ENCODE measurements around the gene SRA1.
A peak's percentile ranks its signal among the peaks of the same experiment; 100 is the strongest.

Gene SRA1

DNA sequence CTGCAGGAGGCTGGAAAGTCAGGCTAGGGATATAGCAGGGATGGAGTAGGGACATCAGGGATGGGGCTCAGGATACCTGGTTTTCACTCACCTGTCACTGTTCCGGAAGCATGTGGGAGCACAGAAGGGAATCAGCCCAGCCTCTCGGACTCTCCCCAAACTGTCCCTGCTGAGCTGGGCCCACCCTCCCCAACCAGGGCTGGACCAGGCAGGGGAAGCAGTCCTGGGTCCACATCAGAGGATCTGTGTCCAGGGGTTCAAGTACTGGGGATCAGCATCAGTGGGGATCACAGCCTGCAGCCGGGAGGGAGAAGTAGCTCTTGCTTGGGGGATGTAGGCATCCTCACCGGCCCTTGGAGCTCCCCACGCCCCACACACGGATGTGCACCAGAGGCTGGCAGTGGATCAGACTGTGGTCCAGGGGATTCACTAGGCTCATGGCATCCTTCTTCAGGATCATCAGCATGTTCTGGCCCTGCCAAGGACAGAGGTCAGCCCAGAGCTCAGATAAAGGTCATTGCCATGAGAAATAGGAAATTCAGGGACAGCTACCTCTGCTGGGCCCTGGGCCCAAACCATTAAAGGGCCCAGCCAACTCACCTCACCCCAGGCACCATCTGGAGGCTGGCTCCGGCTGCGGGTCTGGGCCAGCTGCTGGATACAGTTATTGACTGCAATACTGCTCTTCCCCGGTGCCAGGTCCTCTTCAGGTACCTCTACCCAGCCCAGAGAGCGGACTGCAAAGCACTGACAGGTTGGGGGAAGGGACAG, 4.7 kb upstream of the SRA1 start (continued):
- TF ChIP-seq, protein P1, sequence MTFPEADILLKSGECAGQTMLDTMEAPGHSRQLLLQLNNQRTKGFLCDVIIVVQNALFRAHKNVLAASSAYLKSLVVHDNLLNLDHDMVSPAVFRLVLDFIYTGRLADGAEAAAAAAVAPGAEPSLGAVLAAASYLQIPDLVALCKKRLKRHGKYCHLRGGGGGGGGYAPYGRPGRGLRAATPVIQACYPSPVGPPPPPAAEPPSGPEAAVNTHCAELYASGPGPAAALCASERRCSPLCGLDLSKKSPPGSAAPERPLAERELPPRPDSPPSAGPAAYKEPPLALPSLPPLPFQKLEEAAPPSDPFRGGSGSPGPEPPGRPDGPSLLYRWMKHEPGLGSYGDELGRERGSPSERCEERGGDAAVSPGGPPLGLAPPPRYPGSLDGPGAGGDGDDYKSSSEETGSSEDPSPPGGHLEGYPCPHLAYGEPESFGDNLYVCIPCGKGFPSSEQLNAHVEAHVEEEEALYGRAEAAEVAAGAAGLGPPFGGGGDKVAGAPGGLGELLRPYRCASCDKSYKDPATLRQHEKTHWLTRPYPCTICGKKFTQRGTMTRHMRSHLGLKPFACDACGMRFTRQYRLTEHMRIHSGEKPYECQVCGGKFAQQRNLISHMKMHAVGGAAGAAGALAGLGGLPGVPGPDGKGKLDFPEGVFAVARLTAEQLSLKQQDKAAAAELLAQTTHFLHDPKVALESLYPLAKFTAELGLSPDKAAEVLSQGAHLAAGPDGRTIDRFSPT (tag by site-specific recombination; IDR thresholded peaks at IDR 0.05) = no peak
- TF ChIP-seq GLIS2 (tag by site-specific recombination; IDR thresholded peaks at IDR 0.05) = no peak
- TF ChIP-seq ZNF830 (tag by site-specific recombination; IDR thresholded peaks at IDR 0.05; ENCODE audit: low read depth) = no peak
- no peak for TF ChIP-seq ZNF157 (tag by site-specific recombination; IDR thresholded peaks at IDR 0.05)
- TF ChIP-seq ZNF37A (tag by site-specific recombination; IDR thresholded peaks at IDR 0.05) = no peak
- no peak for TF ChIP-seq ZNF660 (tag by site-specific recombination; IDR thresholded peaks at IDR 0.05)

DNA sequence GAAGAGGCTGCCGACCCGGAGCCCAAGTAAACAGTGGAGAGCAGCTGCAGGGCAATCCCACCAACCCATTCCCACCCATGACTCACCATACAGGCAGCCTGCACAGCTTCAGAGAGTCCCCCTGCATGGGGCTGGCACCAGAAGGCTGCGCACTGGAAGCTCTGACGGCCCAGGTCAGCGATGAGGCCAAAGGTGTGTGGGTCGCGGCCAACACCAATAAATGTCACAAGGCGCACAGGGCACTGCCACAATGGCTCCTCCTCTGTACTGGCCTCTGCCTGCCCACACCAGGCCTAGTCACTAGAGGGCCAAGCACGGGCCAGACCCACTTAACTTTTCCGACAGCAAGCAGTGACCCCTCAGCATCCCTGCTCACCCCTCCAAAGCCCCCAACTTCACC, 3.0 kb upstream of the SRA1 start:
- Histone ChIP-seq H3K4me1 (ENCODE audit: control insufficient read depth, insufficient read depth, low read length) (0 out of 2 replicates have a peak, but pooled peaks cover 7% of the 10 kb centered on the region), H3K4me3 (ENCODE audit: low read depth, low read length) (no peak overlapping the region), H3K36me3 (ENCODE audit: control insufficient read depth in 2 of 2, insufficient read depth in 1 of 2, low read length in 2 of 2) (peaks cover 0 to 42% of the 10 kb centered on the region in 2 experiments; a peak in 2 of 3 replicates), H3K9me3 (ENCODE audit: control insufficient read depth, insufficient read depth, low read depth, low read length) (no peaks in the 10 kb centered on the region), H3K27ac (ENCODE audit: extremely low read depth, low read depth, low read length) (no peak overlapping the region)
- CTCF ChIA-PET = interaction anchor here (0.6 to 1.0 kb wide), 2 partner anchors 75 to 175 kb away, joined by 3 read pairs; no protein-coding TSS in a partner anchor
- TF ChIP-seq ZNF391 (tag by site-specific recombination; IDR thresholded peaks at IDR 0.05; ENCODE audit: borderline replicate concordance, low read depth) (no peak), ZNF548 (tag by site-specific recombination; IDR thresholded peaks at IDR 0.05) (no peak), ZFP69B (tag by site-specific recombination; IDR thresholded peaks at IDR 0.05) (no peak), ZNF211 (tag by site-specific recombination; IDR thresholded peaks at IDR 0.05; ENCODE audit: low read depth) (no peak)
- TF ChIP-seq, protein P2, sequence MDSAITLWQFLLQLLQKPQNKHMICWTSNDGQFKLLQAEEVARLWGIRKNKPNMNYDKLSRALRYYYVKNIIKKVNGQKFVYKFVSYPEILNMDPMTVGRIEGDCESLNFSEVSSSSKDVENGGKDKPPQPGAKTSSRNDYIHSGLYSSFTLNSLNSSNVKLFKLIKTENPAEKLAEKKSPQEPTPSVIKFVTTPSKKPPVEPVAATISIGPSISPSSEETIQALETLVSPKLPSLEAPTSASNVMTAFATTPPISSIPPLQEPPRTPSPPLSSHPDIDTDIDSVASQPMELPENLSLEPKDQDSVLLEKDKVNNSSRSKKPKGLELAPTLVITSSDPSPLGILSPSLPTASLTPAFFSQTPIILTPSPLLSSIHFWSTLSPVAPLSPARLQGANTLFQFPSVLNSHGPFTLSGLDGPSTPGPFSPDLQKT (IDR thresholded peaks at IDR 0.05; ENCODE audit: borderline replicate concordance, low read depth, low read length) = no peak
- TF ChIP-seq, protein P3, sequence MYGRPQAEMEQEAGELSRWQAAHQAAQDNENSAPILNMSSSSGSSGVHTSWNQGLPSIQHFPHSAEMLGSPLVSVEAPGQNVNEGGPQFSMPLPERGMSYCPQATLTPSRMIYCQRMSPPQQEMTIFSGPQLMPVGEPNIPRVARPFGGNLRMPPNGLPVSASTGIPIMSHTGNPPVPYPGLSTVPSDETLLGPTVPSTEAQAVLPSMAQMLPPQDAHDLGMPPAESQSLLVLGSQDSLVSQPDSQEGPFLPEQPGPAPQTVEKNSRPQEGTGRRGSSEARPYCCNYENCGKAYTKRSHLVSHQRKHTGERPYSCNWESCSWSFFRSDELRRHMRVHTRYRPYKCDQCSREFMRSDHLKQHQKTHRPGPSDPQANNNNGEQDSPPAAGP (tag by site-specific recombination; IDR thresholded peaks at IDR 0.05) = no peak
- POLR2A ChIA-PET = interaction anchor here (0.9 kb wide), 1 partner anchor 159 kb away, joined by 3 read pairs; no protein-coding TSS in a partner anchor

DNA sequence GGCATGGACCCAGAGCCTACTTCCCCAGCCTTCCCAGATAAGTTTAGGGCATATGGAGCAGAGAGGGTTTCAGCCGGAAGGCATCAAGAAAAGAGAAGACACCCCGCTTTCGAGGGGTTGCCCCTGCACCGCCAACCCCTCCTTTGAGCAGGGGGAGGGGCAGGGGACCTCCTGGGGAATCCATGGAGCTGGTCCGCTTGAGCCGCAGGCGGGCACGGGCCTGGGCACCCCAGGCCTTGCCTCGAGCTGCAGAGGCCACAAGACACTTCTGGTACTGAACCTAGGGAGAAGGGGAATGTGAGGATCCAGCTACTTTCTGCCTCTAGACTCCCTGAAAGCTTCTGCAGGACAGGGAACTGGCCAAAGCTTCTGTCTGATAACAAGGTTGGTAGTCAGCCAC, 1.3 kb upstream of the SRA1 start:
- POLR2A ChIA-PET = interaction anchor here (1.8 to 2.2 kb wide), 3 partner anchors 8 to 157 kb away, joined by 8 to 15 read pairs (median 14); partner anchors contain the start of genes ANKHD1 and EIF4EBP3
- H3K9me3 ChIP-seq (ENCODE audit: control insufficient read depth, insufficient read depth, low read depth, low read length) = no peaks in the 10 kb centered on the region
- H3K27ac ChIP-seq (ENCODE audit: extremely low read depth, low read depth, low read length) = no peak overlapping the region
- H3K36me3 ChIP-seq (ENCODE audit: control insufficient read depth in 2 of 2, insufficient read depth in 1 of 2, low read length in 2 of 2) = peaks cover 0 to 52% of the 10 kb centered on the region in 2 experiments; a peak in 2 of 3 replicates
- TF ChIP-seq ZNF335 (tag by site-specific recombination; conservative IDR thresholded peaks at IDR 0.05) (0 out of 2 replicates have a peak, but pooled peaks have one; percentile 4), SETDB1 (IDR thresholded peaks at IDR 0.05; ENCODE audit: insufficient read length, low read length) (no peak)
- no peak overlapping the region for H3K4me3 ChIP-seq (ENCODE audit: low read depth, low read length)
- CTCF ChIA-PET = interaction anchor here (0.6 to 2.9 kb wide), 3 partner anchors 77 to 945 kb away, joined by 3 to 11 read pairs (median 5); no protein-coding TSS in a partner anchor
- 0 out of 2 replicates have a peak, but pooled peaks cover 7% of the 10 kb centered on the region for H3K4me1 ChIP-seq (ENCODE audit: control insufficient read depth, insufficient read depth, low read length)
